ENCODE measurements around the gene HMGN1. TPM values are rescaled to one million over a fixed set of nuclear protein-coding genes. Genes with fewer than 3 reads are reported as not detected.
"Not testable (repeated sequence)": the region's sequence is repeated elsewhere in the genome, so short reads cannot be mapped to it uniquely, and the experiment has no call there.

The HMGN1 gene
- polyA plus RNA-seq, 3 donors from 2014 or later: 191 to 322 (median 247) TPM

DNA sequence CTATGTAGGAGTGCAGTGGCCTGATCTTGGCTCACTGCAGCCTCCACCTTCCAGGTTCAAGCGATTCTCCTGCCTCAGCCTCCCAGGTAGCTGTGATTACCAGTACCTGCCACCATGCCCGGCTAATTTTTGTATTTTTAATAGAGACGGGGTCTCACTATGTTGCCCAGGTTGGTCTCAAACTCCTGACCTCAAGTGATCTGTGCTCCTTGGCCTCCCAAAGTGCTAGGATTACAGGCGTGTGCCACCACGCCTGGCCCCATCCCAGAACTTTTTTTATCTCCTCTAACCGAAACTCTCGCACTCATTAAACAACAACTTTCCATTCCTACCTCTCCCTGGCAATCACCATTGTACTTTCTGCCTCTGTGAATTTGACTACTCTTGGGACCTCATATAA lies 33.2 kb upstream of the HMGN1 start:
- not testable (repeated sequence) for H3K36me3 Mint-ChIP-seq

DNA sequence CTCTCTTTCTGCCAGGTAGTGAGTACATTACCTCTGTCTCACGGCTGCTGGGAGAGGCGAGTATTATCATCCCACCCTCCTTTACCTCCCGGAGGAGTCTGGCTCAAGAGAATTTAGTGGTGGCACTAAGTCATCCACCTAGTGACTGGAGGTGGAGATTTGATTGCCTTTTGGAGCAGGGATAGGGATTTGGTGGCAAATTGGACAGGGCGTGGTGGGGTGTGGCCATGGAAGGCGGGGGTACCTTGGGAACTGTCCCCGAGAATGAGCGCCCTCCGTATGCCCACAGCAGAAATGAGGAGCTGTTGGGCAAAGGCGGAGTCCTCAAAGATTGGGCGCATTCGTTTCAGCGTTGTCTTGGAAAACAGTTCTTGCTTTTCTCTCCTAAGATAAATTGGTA lies 32.1 kb upstream of the HMGN1 start:
- Mint-ChIP-seq H3K27me3 (ENCODE audit: low read depth in 3 of 3) (peaks cover 4% of the 10 kb centered on the region in 3 donors), H3K9me3 (no peaks in the 10 kb centered on the region)

More for the DNA sequence above, 33.2 kb upstream of the HMGN1 start:
- peak overlapping the region; percentile 16 to 77 (median 36) for H3K27ac Mint-ChIP-seq
- peak overlapping the region; percentile 12 to 63 (median 36) for H3K4me3 Mint-ChIP-seq
- not testable (repeated sequence) for DNase-seq; H3K9me3 Mint-ChIP-seq; H3K27me3 Mint-ChIP-seq (ENCODE audit: low read depth in 3 of 3)
- peaks cover 38 to 46% of the 10 kb centered on the region in 2 donors for H3K4me1 Mint-ChIP-seq

GRCh38 chr21:39379986-39380891 lies 31.4 kb upstream of the HMGN1 start:
- Mint-ChIP-seq H3K36me3 (no peaks in the 10 kb centered on the region), H3K27ac (peak overlapping the region; percentile 78 to 93 (median 87)), H3K4me1 (peaks cover 27 to 36% of the 10 kb centered on the region in 2 donors), H3K27me3 (ENCODE audit: low read depth in 3 of 3) (peaks cover 4% of the 10 kb centered on the region in 3 donors), H3K4me3 (peak overlapping the region; percentile 91 to 93 (median 92)), H3K9me3 (no peaks in the 10 kb centered on the region)
- DNase-seq: peak; percentile 85 to 89 (median 88)

More for the DNA sequence above, 32.1 kb upstream of the HMGN1 start:
- peak overlapping the region; percentile 91 to 93 (median 92) for H3K4me3 Mint-ChIP-seq
- no peak for DNase-seq
- H3K27ac Mint-ChIP-seq: peak overlapping the region; percentile 78 to 93 (median 87)
- no peaks in the 10 kb centered on the region for H3K36me3 Mint-ChIP-seq
- H3K4me1 Mint-ChIP-seq: peaks cover 32 to 39% of the 10 kb centered on the region in 2 donors

DNA sequence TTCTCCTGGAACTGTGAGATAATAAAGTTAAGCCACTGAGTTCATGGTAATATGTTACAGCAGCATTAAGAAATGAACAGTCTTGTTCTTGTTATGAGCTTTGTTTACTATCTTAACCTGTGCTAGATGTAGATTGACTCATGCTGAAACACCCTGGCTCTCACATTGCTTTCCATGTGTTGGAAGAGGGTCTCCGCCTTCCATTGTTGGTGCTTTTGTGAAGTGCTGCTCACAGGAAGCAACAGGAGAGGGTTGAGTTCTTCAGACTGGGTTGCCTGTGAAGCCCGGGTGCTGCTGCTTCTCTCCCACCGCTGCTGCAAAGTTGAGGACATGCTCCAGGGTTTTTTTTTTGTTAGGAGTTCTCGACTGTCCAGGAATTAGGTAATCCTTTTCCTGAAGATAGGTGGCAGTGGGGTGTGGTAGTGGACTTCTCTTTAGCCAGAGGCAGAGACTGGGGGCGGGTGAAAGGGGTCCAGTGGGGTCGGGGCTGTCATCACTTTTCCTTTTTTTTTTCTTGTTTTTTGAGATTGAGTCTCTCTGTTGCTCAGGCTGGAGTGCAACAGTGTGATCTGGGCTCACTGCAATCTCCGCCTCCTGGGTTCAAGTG lies 28.7 kb upstream of the HMGN1 start:
- H3K27ac Mint-ChIP-seq: no peak overlapping the region
- peaks cover 18 to 27% of the 10 kb centered on the region in 2 donors for H3K4me1 Mint-ChIP-seq
- no peaks in the 10 kb centered on the region for H3K36me3 Mint-ChIP-seq
- DNase-seq: no peak
- no peaks in the 10 kb centered on the region for H3K9me3 Mint-ChIP-seq
- H3K4me3 Mint-ChIP-seq: no peak overlapping the region
- peaks cover 4% of the 10 kb centered on the region in 3 donors for H3K27me3 Mint-ChIP-seq (ENCODE audit: low read depth in 3 of 3)

- Mint-ChIP-seq H3K9me3 (no peaks in the 10 kb centered on the region), H3K4me1 (peaks cover 4 to 10% of the 10 kb centered on the region in 2 donors), H3K27ac (no peak overlapping the region), H3K27me3 (ENCODE audit: low read depth in 3 of 3) (peaks cover 2 to 4% (median 4%) of the 10 kb centered on the region in 3 donors), H3K36me3 (no peaks in the 10 kb centered on the region), H3K4me3 (no peak overlapping the region)
- no peak for DNase-seq
Observed at GRCh38 chr21:39375446-39375845, 26.6 kb upstream of the HMGN1 start.

DNA sequence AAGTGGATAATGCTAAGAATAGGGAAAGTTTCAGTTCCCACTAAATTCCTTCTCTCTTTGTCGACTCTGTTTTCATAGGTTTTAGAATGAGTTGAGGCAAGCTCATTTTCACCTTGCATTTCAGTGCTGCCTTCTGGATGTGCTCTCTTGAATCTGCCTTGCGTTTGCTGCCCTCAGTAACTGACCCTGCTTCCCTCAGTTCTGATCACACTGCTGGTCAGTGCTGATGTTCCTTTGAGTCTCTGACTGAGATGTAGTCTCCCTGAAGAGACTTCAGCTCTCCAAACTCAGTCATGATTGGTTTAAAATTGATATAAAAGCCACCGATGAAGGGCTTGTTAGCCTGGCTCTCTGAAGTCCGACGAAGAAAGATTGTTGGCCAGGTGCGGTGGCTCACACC lies 25.2 kb upstream of the HMGN1 start:
- Mint-ChIP-seq H3K9me3 (no peaks in the 10 kb centered on the region), H3K27ac (peak overlapping the region in 1 of 6 donors; percentile 12), H3K27me3 (ENCODE audit: low read depth in 3 of 3) (peaks cover 4 to 6% (median 4%) of the 10 kb centered on the region in 3 donors), H3K4me3 (peak overlapping the region in 1 of 5 donors; percentile 3), H3K36me3 (no peaks in the 10 kb centered on the region), H3K4me1 (no peaks in the 10 kb centered on the region)
- no peak for DNase-seq

- H3K4me1 Mint-ChIP-seq: no peaks in the 10 kb centered on the region
- DNase-seq: no peak
Observed at GRCh38 chr21:39373634-39374033, 24.7 kb upstream of the HMGN1 start.

DNA sequence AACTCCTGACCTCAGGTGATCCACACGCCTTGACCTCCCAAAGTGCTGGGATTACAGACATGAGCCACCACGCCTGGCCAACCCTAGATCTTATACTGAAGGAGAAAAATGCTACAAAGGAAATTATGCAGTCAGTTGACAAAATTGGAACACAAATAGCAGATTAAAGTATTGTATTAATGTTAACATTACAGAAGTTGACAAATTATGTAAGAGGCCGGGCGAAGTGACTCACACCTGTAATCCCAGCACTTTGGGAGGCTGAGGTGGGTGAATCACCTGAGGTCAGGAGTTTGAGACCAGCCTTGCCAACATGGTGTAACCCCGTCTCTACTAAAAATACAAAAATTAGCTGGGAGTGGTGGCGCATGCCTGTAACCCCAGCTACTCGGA lies 21.0 kb upstream of the HMGN1 start:
- H3K4me3 Mint-ChIP-seq; H3K9me3 Mint-ChIP-seq; H3K27ac Mint-ChIP-seq; H3K36me3 Mint-ChIP-seq; H3K4me1 Mint-ChIP-seq; DNase-seq; H3K27me3 Mint-ChIP-seq (ENCODE audit: low read depth in 3 of 3): not testable (repeated sequence)

More at GRCh38 chr21:39373634-39374033, 24.7 kb upstream of the HMGN1 start:
- H3K27me3 Mint-ChIP-seq (ENCODE audit: low read depth in 3 of 3): peaks cover 4 to 6% (median 4%) of the 10 kb centered on the region in 3 donors
- H3K9me3 Mint-ChIP-seq: no peaks in the 10 kb centered on the region
- no peaks in the 10 kb centered on the region for H3K36me3 Mint-ChIP-seq
- H3K27ac Mint-ChIP-seq: no peak overlapping the region
- no peak overlapping the region for H3K4me3 Mint-ChIP-seq

DNA sequence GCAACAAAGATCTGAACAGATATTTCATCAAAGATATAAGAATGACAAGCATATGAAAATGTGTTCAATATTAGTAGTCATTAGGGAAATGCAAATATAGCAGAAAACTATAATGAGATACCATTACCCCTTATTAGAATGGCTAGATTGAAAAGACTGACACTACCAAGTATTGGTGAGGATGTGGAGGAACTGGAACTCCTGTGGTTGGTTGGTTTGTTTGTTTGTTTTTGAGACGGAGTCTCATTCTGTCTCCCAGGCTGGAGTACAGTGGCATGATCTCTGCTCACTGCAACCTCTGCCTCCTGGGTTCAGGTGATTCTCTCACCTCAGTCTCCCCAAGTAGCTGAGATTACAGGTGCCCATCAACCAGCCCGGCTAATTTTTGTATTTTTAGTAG lies 18.9 kb upstream of the HMGN1 start:
- Mint-ChIP-seq H3K4me1 (no peaks in the 10 kb centered on the region), H3K27me3 (ENCODE audit: low read depth in 3 of 3) (peaks cover 0 to 6% (median 0%) of the 10 kb centered on the region in 3 donors), H3K4me3 (no peak overlapping the region), H3K27ac (no peak overlapping the region), H3K36me3 (no peaks in the 10 kb centered on the region), H3K9me3 (no peaks in the 10 kb centered on the region)
- no peak for DNase-seq

DNA sequence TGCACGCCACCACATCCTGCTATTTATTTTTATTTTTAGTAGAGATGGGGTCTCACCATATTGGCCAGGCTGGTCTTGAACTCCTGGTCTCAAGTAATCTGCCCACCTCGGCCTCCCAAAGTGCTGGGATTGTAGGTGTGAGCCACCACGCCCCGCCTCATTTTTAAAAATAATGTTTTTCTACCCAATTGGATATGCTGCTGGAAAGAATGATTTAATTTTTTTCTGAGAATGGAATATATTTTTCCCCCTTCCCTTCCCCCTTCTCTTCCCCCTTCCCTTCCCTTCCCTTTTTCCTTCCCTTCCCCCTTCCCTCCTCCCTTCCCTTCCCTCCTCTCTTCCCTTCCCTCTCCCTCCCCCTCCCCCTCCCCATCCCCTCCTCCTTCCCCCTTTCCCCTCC lies 17.7 kb upstream of the HMGN1 start:
- Mint-ChIP-seq H3K4me3 (no peak overlapping the region), H3K4me1 (no peaks in the 10 kb centered on the region), H3K36me3 (no peaks in the 10 kb centered on the region), H3K9me3 (no peaks in the 10 kb centered on the region), H3K27me3 (ENCODE audit: low read depth in 3 of 3) (peaks cover 0 to 6% (median 0%) of the 10 kb centered on the region in 3 donors), H3K27ac (no peak overlapping the region)
- no peak for DNase-seq

DNA sequence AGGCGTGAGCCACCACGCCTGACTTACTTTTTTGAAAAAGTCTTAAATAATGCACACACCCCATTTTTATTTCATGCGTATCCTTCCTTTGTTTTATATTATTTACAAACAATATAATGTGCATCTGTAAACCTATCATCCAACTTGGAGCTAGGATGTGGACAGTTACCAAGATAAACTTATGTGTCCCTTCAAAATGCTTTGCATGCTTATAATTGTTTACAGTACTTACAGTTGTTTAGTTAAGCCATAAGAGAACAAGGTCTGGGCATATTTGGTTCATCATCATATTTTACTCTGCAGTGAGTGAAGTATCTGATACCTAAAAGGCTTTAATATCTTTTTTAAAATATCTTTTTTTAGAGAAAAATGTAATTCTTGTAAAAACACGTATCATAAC lies 16.1 kb upstream of the HMGN1 start:
- Mint-ChIP-seq H3K4me3 (no peak overlapping the region), H3K27me3 (ENCODE audit: low read depth in 3 of 3) (peaks cover 0 to 3% (median 3%) of the 10 kb centered on the region in 3 donors), H3K27ac (no peak overlapping the region), H3K9me3 (no peaks in the 10 kb centered on the region), H3K36me3 (no peaks in the 10 kb centered on the region), H3K4me1 (no peaks in the 10 kb centered on the region)
- DNase-seq: no peak

DNA sequence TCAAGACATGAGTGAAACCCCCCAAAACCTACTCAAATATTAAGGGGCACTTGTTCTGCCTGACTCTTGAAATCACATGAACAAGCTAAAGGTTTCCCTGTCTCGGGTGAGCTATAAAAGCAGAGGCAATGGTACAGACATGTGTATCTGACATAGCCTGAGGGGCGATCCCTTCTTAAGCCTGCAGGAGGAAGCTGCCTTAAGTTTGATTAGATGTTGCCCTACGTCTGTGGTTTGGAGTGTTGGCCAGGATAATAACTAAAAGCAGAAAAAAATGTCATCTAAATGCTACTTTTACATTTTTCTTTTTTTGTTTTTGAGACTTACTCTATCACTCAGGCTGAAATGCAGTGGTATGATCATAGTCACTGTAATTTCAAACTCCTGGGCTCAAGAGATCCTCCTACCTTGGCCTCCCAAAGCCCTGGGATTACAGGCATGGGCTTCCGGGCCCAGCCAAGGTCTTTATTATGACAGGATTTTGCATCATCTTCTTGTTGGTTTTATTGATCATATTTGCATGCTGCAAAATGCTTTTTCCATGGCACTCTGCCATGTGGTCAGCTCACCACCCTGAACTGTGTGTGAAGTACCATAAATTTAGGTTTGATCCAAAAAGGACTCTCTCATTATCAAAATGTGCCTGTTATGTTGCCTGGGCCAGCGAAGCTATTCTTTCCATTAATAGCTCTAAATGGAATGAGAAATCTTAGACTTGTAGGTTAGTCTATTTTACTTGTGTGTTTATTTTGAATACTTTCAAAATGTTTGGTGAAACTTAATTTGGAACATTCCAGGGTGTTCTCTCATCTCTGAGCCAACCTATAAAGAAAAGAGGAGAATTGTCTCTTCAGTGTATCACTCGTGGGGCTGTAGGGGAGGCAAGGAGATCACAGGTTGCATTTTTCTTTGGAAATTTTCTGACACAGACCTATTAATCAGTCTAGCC lies 15.0 kb upstream of the HMGN1 start:
- Mint-ChIP-seq H3K9me3 (no peaks in the 10 kb centered on the region), H3K36me3 (no peaks in the 10 kb centered on the region), H3K4me3 (no peak overlapping the region), H3K27me3 (ENCODE audit: low read depth in 3 of 3) (peaks cover 0 to 7% (median 3%) of the 10 kb centered on the region in 3 donors), H3K4me1 (no peaks in the 10 kb centered on the region), H3K27ac (no peak overlapping the region)
- no peak for DNase-seq

DNA sequence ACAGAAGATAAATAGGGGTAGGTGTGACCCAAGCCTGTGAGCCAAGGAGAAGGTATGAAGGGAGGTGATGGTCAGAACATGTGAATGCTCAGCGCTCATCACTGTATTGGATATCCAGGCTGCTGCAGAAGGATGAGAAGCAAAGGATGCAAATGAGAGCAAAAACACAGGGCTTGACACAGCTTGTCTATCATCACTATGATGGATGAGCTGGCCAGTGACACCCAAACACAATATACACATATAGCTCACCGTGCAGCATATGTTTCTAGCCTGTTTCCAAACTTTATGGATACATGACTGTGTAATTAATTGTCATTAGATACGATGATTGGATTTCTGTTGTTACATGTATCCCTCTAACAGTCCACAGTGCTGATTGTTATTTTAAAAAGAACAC lies 13.8 kb upstream of the HMGN1 start:
- H3K4me3 Mint-ChIP-seq: no peak overlapping the region
- no peaks in the 10 kb centered on the region for H3K9me3 Mint-ChIP-seq
- H3K4me1 Mint-ChIP-seq: no peaks in the 10 kb centered on the region

More for the DNA sequence above, 13.8 kb upstream of the HMGN1 start:
- Mint-ChIP-seq H3K27me3 (ENCODE audit: low read depth in 3 of 3) (peaks cover 3 to 11% (median 4%) of the 10 kb centered on the region in 3 donors), H3K36me3 (no peaks in the 10 kb centered on the region), H3K27ac (no peak overlapping the region)
- no peak for DNase-seq
